ENCODE measurements around the gene EYA2.
"Not testable (repeated sequence)": the region's sequence is repeated elsewhere in the genome, so short reads cannot be mapped to it uniquely, and the experiment has no call there.

EYA2 gene

DNA sequence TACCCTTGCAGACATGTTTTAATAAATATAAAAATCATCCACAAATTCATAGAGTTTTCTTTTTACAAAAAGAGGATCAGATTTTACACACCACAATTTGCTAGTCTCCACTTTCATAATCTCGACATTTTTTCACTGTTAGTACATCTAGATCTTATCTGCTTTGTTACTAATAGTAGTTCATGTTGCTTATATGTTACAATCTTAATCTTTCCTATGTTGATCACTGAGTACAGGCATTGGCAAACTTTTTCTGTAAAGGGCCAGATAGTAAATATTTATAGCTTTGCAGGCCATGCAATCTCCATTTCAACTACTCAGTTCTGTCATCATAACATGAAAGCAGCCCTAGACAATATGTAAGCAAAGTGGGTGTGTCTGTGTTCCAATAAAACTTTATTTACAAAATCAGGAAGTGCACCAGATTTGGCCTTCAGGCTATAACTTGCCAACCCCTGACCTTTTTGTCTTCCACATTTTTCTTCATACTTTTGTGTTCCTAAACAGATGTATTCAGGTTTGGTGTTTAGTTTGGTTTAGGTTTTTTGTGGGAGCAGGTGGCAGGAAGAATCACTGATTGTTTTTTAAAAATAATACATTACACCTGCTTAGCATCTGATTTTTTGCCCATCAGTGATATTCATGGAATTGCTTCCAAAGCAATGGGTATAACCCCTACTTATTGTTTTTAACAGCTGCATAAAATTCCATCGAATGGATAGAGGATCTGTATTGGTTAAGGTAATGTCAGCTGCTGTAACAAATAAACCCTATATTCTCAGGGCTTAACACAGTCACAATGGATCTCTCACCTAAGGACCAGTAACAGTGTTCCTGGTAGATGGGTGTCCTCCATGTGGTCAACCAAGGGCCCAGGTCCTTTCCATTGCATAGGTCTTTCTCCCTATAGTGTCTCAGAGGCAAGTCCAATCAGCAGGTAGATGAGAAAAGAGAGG is 61.2 kb downstream of the EYA2 start:
- no peak for DNase-seq (ENCODE audit: extremely low spot score)
- TF ChIP-seq SUZ12 (IDR thresholded peaks at IDR 0.05) (no peak), CTBP1 (IDR thresholded peaks at IDR 0.05; ENCODE audit: borderline replicate concordance) (no peak), ELF4 (IDR thresholded peaks at IDR 0.05) (no peak), FOXM1 (IDR thresholded peaks at IDR 0.05; ENCODE audit: borderline replicate concordance) (no peak), BHLHE40 (IDR thresholded peaks at IDR 0.05; ENCODE audit: borderline replicate concordance) (no peak), NFRKB (IDR thresholded peaks at IDR 0.05) (no peak), LEF1 (IDR thresholded peaks at IDR 0.05; ENCODE audit: borderline replicate concordance) (no peak), SP1 (IDR thresholded peaks at IDR 0.05) (no peak), TARDBP (IDR thresholded peaks at IDR 0.05) (no peak), L3MBTL2 (conservative IDR thresholded peaks at IDR 0.05) (no peak)
- TF ChIP-seq, protein P1, sequence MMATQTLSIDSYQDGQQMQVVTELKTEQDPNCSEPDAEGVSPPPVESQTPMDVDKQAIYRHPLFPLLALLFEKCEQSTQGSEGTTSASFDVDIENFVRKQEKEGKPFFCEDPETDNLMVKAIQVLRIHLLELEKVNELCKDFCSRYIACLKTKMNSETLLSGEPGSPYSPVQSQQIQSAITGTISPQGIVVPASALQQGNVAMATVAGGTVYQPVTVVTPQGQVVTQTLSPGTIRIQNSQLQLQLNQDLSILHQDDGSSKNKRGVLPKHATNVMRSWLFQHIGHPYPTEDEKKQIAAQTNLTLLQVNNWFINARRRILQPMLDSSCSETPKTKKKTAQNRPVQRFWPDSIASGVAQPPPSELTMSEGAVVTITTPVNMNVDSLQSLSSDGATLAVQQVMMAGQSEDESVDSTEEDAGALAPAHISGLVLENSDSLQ (IDR thresholded peaks at IDR 0.05), result no peak
- ChIA-PET CTCF (no interaction called here), POLR2A (interaction anchor here (0.6 kb wide), 1 partner anchor 15 kb away, joined by 3 read pairs; no protein-coding TSS in a partner anchor)

DNA sequence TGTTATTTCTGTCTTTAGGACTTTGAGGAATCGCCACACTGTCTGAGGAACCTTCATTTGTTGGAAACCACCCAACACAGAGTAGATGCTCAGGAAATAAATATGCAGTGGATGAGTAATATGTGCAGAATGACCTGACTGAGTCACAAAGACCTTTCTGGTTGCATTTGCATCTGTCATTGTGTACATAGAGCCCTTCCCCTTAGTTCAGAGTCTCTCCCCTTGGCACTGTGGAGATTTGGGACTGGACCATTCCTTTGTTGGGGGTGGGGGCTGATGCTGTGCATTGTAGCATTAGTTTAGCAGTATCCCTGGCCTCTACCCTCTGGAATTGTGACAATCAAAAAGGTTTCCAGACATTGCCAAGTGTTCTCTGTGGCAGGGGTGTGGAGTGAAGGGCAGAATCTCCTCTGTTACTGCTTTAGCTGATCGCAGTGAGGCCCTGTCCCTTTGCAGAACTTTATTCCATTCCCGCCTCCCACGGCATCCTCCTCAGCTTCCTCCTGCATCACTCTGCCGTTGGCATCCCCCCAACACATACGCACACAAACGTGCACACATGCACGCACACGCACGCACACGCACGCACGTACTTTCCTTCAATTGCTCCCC is 64.5 kb downstream of the EYA2 start:
- POLR2A ChIA-PET, result no interaction called here
- TF ChIP-seq ARNT (IDR thresholded peaks at IDR 0.05), result no peak
- CTCF ChIA-PET, result no interaction called here
- no peak for DNase-seq (ENCODE audit: extremely low spot score)

DNA sequence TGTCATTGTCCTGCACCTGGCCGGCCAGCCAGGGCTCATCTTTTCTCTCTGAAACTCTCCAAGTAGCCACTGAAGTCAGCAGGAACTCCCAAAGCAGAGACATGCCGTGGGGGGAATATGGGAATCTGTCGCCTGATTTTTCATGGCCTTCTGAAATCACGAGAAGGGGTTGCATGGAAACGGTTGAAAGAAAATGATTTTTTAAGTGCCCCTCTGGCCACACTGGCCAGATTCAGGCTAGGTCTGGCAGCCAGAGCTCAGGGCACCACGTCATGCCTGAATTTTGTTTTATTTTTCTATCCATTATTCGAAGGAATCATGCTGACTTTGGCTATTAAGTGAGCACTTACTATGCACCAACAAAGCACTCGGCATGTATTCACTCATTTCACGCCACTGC is 65.2 kb downstream of the EYA2 start:
- no peak for DNase-seq (ENCODE audit: extremely low spot score)
- no peak for TF ChIP-seq BHLHE40 (IDR thresholded peaks at IDR 0.05; ENCODE audit: borderline replicate concordance)
- no peak for TF ChIP-seq FOXA1 (IDR thresholded peaks at IDR 0.05)
- TF ChIP-seq NFRKB (IDR thresholded peaks at IDR 0.05), result no peak
- TF ChIP-seq, protein P1 (IDR thresholded peaks at IDR 0.05), result no peak
- no peak for TF ChIP-seq FOXM1 (IDR thresholded peaks at IDR 0.05; ENCODE audit: borderline replicate concordance)
- no peak for TF ChIP-seq ARNT (IDR thresholded peaks at IDR 0.05)
- no peak for TF ChIP-seq SUZ12 (IDR thresholded peaks at IDR 0.05)
- no peak for TF ChIP-seq CTBP1 (IDR thresholded peaks at IDR 0.05; ENCODE audit: borderline replicate concordance)
- TF ChIP-seq HDGF (IDR thresholded peaks at IDR 0.05; ENCODE audit: borderline replicate concordance), result no peak
- no peak for TF ChIP-seq FOXK2 (IDR thresholded peaks at IDR 0.05)
- TF ChIP-seq SP1 (IDR thresholded peaks at IDR 0.05), result no peak
- no peak for TF ChIP-seq ZNF384 (IDR thresholded peaks at IDR 0.05)
- no peak for TF ChIP-seq ELF4 (IDR thresholded peaks at IDR 0.05)
- TF ChIP-seq LEF1 (IDR thresholded peaks at IDR 0.05; ENCODE audit: borderline replicate concordance), result no peak
- TF ChIP-seq TARDBP (IDR thresholded peaks at IDR 0.05), result no peak
- no peak for TF ChIP-seq L3MBTL2 (conservative IDR thresholded peaks at IDR 0.05)
- ChIA-PET POLR2A (no interaction called here), CTCF (no interaction called here)

DNA sequence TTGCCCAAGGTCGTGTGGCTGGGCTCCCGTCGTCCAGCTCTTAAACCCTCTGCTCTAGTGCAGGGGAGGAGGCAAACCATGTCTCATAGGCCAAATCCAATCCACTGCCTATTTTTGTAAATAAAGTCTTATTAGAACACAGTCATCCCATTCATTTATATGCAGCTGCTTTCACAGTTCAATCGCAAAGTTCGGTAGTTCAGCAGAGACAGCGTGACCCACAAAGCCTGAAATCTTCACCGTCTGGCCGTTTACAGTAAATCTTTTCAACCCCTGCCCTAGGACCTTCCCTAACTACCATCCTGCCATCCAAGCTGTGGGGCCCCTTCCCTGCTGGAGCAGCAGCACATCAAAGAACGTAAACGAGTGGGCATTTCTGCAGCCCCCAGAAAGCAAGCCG is 65.9 kb downstream of the EYA2 start:
- TF ChIP-seq TARDBP (IDR thresholded peaks at IDR 0.05) (no peak), BHLHE40 (IDR thresholded peaks at IDR 0.05; ENCODE audit: borderline replicate concordance) (no peak), LEF1 (IDR thresholded peaks at IDR 0.05; ENCODE audit: borderline replicate concordance) (no peak)
- no peak for DNase-seq (ENCODE audit: extremely low spot score)
- ChIA-PET POLR2A (no interaction called here), CTCF (no interaction called here)

- POLR2A ChIA-PET; CTCF ChIA-PET; DNase-seq (ENCODE audit: extremely low spot score): not testable (repeated sequence)
Observed at GRCh38 chr20:46961968-46962367, 67.3 kb downstream of the EYA2 start.

DNA sequence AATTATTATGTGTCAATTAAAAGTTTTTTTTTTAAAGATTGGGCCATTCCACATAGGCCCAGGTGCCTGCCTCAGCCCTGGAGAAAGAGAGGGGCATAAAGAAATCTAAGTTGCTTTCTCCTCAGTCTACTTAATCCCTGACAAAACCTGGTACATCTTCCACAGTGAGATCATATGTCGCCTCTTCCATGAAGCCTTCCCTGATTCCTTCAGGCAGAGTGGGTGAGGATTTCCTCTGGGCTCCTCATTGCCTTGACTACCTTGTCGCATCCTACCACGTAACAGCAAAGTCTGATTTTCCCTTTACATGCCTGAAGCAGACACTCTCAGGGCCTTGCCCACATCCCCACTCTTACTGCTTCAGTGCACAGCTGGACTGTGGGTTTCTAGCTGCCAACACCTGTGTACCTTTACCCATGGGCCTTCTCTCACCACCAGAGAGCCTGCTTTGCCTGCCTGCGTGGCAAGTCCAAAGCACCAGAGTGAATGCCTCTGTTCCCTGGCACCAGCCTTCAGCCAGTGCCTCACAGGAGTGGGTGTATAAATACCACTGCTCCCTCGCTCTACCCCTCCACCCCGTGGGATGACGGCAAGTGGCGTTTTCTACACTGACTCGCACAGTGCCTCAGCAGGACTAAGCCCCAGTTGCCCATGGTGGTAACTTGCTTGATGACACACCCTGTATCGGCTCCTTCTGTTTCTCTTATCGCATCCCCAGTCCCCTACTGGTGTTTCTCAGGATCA is 68.0 kb downstream of the EYA2 start:
- ChIA-PET POLR2A (no interaction called here), CTCF (no interaction called here)
- TF ChIP-seq SP1 (IDR thresholded peaks at IDR 0.05) (no peak), ZNF384 (IDR thresholded peaks at IDR 0.05) (no peak), FOXA1 (IDR thresholded peaks at IDR 0.05) (no peak), ARNT (IDR thresholded peaks at IDR 0.05) (no peak), NFRKB (IDR thresholded peaks at IDR 0.05) (no peak), SUZ12 (IDR thresholded peaks at IDR 0.05) (no peak), HDGF (IDR thresholded peaks at IDR 0.05; ENCODE audit: borderline replicate concordance) (no peak), BHLHE40 (IDR thresholded peaks at IDR 0.05; ENCODE audit: borderline replicate concordance) (no peak), FOXM1 (IDR thresholded peaks at IDR 0.05; ENCODE audit: borderline replicate concordance) (no peak), FOXK2 (IDR thresholded peaks at IDR 0.05) (no peak), L3MBTL2 (conservative IDR thresholded peaks at IDR 0.05) (no peak), ELF4 (IDR thresholded peaks at IDR 0.05) (no peak), CTBP1 (IDR thresholded peaks at IDR 0.05; ENCODE audit: borderline replicate concordance) (no peak), LEF1 (IDR thresholded peaks at IDR 0.05; ENCODE audit: borderline replicate concordance) (no peak), TARDBP (IDR thresholded peaks at IDR 0.05) (no peak)
- TF ChIP-seq, protein P1 (IDR thresholded peaks at IDR 0.05), result no peak
- no peak for DNase-seq (ENCODE audit: extremely low spot score)

All from HEK293T (cell line).